ENCODE data around the gene SHISA6.

DNA sequence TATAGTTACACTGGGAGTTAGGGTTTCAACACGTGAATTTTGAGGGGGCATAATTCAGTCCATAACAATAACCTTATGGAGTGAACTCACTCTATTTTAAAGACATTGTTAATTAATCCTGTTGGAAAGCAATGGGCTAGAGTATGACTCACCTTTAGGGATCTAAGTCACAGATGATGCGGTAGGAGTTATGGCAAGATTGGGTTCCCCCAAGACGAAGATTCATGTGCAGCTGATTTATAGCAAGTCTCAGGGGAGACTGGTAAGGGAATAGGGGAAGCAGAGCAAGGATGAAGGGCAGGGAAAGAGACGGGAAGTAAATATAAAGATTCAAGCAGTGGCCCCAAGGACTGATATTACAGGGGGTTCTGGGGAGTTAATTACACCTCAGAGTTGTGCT is 197.7 kb downstream of the SHISA6 start:
- no peak for TF ChIP-seq CTCF (conservative IDR thresholded peaks at IDR 0.05 in 1 of 2, IDR thresholded peaks at IDR 0.05 in 1 of 2; ENCODE audit: low read depth in 1 of 2, low read length in 2 of 2)
- no peak for TF ChIP-seq EZH2 (IDR thresholded peaks at IDR 0.05; ENCODE audit: low read length, missing control alignments)

All from fibroblast of lung (primary cell).